ENCODE results near the gene IFT52.

DNA sequence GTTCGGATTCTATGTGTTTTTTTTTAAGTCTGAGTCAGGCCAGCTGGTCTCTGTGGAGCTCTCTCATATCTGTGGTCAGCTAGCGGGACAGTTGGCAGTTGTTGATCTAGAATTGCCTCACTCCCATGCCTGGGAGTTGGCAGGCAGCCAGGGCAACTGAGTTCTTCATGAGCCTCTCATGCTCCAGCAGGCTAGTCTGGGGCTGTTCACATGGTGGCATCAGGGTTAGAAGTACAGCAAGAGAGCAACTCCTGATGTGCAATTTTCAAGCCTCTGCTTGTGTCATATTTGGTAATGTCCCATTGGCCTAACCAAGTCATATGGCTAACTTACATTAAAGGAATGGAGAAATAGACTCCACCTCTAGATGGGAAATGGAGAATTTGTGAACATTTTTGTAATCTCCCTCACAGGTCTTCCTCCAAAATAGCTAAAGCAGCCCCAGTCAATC lies 6.7 kb upstream of the IFT52 start:
- TF ChIP-seq POLR2AphosphoS5 (IDR thresholded peaks at IDR 0.05; ENCODE audit: borderline replicate concordance, low read depth, low read length) (no peak), EZH2 (IDR thresholded peaks at IDR 0.05) (no peak), FOXP2 (optimal IDR thresholded peaks at IDR 0.05; ENCODE audit: control extremely low read depth, extremely low read length, insufficient read depth) (no peak)

Measured in SK-N-MC (cell line).